Right lobe of liver (tissue), 6 donors: ENCODE results near the gene XPR1. TPM values are rescaled to one million over a fixed set of nuclear protein-coding genes. Genes with fewer than 3 reads are reported as not detected.
A peak's percentile ranks its signal among the peaks of the same experiment; 100 is the strongest.

Experiments used
- ATAC-seq, 4 donors: fragments of 200-7000 bp; cut with Tn5 transposase; one replicate each; pipeline ENCODE4 v1.9.1; 2020; ENCODE audit warnings: mild to moderate bottlenecking in 4 of 4, moderate library complexity in 4 of 4
- DNase-seq, 3 donors: peaks; one replicate each; pipeline ENCODE4 v3.0.0-alpha.2; 2020
- H3K27ac ChIP-seq, 3 donors: fragments of 200-600 bp; one replicate each; pipeline ENCODE4 v1.8.0; 2022
- H3K27me3 ChIP-seq, 2 donors: fragments of 200-600 bp; one replicate each; pipeline ENCODE4 v1.8.0; 2022
- H3K36me3 ChIP-seq, 4 donors: fragments of 200-600 bp; sonication (generic) in 1 of 4; one replicate each; pipeline versions ENCODE4 v1.5.1 to v1.8.0; 2017 to 2022; ENCODE audit warnings: control low read depth in 1 of 4
- H3K4me1 ChIP-seq, 4 donors: fragments of 200-600 bp; sonication (generic) in 1 of 4; one replicate each; pipeline versions ENCODE4 v1.5.1 to v1.8.0; 2017 to 2022; ENCODE audit warnings: control low read depth in 1 of 4
- H3K4me3 ChIP-seq, 3 donors: fragments of 200-600 bp; one replicate each; pipeline ENCODE4 v1.8.0; 2022
- H3K9me3 ChIP-seq, 4 donors: fragments of 200-600 bp; sonication (generic) in 1 of 4; one replicate each; pipeline versions ENCODE4 v1.5.1 to v1.8.0; 2017 to 2022; ENCODE audit warnings: control low read depth in 1 of 4
- POLR2A ChIP-seq: fragments of 450-650 bp; IDR thresholded peaks from one replicate; pipeline ENCODE4 v1.6.1; 2017; ENCODE audit warnings: antibody characterized with exemption, mild to moderate bottlenecking
- WGBS: methylation state at CpG from one replicate; pipeline ENCODE4 v1.1.6; 2018; ENCODE audit warnings: low coverage, low lambda C conversion rate; ENCODE audit not compliant: insufficient coverage; ENCODE audit errors: missing lambda C conversion rate; 5-methylcytosine and 5-hydroxymethylcytosine counted together
- intact Hi-C, 2 donors: fragments of 100-400 bp; cut with DNase I; formaldehyde crosslinking; loops; one replicate each; pipeline versions ENCODE4 v1.11.2 to v1.14.1; 2022
- total RNA-seq, 6 experiments: library from RNA; depleted of rRNA in 2 of 6; stranded (reverse); fragments of >200 nt in 2 of 6; fragmentation: NEBNext Ultra II Directional in 3 of 6; extraction: Animal tissue kit (Norgen Biotek cat#: 25700) in 3 of 6; gene quantifications; one replicate each; pipeline versions ENCODE4 v1.1.0 to v1.2.4, GENCODE V29; 2016 to 2023
- TF ChIP-seq, protein P1 (sequence below), 4 donors: fragments of 200-600 bp in 3 of 4; fragments of 450-650 bp in 1 of 4; IDR thresholded peaks; one replicate each; pipeline versions ENCODE4 v1.5.1 to v1.8.0; 2016 to 2022; ENCODE audit warnings: antibody characterized with exemption in 4 of 4, mild to moderate bottlenecking in 2 of 4
- donor health status: DM: no; HTN: yes; CAD: no.
- donor health status: DM: no; HTN: no; CAD: no.
- donor health status: DM: no; HTN: no; CAD: no.
- donor health status: DM: no; HTN: yes; CAD: no.
- donor health status: DM: no; HTN: yes; CAD: no.

XPR1 gene
- total RNA-seq, 6 experiments from 2014 or later: 5.9 to 10.0 (median 9.0) TPM

DNA sequence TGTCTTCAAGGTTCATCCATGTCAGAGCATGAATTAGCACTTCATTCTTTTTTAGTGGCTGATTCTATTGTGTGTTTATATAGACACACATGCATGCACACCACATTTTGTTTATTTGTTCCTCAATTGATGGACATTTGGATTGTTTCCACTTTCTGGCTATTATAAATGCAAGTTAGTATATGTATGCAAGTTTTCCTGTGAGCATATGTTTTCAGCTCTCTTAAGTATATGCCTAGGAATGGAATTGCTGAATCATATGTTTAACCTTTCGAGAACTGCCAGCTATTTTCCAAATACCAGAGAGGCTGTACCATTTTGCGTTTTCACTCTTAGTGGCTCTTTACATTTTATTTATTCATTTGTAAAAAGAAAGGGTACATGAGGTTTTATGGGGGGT lies 171.0 kb downstream of the XPR1 start:
- Histone ChIP-seq H3K27me3 (no peaks in the 10 kb centered on the region), H3K27ac (no peak overlapping the region), H3K4me3 (no peak overlapping the region), H3K4me1 (no peaks in the 10 kb centered on the region), H3K36me3 (no peaks in the 10 kb centered on the region), H3K9me3 (no peaks in the 10 kb centered on the region)
- intact Hi-C loops: no loop called here
- WGBS: 93% methylated on average over 2 of the region's 2 CpGs
- DNase-seq: no peak
- no peak for ATAC-seq
- TF ChIP-seq POLR2A: no peak
- TF ChIP-seq, protein P1, sequence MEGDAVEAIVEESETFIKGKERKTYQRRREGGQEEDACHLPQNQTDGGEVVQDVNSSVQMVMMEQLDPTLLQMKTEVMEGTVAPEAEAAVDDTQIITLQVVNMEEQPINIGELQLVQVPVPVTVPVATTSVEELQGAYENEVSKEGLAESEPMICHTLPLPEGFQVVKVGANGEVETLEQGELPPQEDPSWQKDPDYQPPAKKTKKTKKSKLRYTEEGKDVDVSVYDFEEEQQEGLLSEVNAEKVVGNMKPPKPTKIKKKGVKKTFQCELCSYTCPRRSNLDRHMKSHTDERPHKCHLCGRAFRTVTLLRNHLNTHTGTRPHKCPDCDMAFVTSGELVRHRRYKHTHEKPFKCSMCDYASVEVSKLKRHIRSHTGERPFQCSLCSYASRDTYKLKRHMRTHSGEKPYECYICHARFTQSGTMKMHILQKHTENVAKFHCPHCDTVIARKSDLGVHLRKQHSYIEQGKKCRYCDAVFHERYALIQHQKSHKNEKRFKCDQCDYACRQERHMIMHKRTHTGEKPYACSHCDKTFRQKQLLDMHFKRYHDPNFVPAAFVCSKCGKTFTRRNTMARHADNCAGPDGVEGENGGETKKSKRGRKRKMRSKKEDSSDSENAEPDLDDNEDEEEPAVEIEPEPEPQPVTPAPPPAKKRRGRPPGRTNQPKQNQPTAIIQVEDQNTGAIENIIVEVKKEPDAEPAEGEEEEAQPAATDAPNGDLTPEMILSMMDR (IDR thresholded peaks at IDR 0.05): no peak

DNA sequence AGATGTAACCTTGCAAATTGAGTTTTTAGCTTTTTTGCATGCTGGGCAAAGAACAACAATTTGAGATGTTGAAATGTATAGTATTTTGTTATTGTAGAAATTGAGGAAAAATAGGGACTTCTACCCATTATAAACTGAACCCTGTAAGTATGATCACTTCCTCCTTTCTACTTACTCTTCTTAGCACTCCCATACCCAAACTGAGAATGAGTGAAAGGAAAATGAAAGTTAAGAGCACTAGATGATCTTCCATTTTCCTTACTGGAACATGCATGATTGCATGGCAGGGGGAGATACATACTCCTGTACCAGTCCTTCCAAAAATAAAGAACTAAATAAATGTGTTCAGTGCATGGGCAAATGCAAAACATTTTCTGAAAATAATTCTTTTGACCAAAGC lies 173.5 kb downstream of the XPR1 start:
- ATAC-seq (peak in 1 of 4 donors; percentile 38), DNase-seq (no peak)
- TF ChIP-seq POLR2A: no peak
- TF ChIP-seq, protein P1 (IDR thresholded peaks at IDR 0.05): no peak
- H3K9me3 ChIP-seq: no peaks in the 10 kb centered on the region
- intact Hi-C loops: no loop called here
- no peaks in the 10 kb centered on the region for H3K36me3 ChIP-seq
- H3K4me3 ChIP-seq: no peak overlapping the region
- H3K27ac ChIP-seq: no peak overlapping the region
- H3K4me1 ChIP-seq: no peaks in the 10 kb centered on the region
- no peaks in the 10 kb centered on the region for H3K27me3 ChIP-seq

DNA sequence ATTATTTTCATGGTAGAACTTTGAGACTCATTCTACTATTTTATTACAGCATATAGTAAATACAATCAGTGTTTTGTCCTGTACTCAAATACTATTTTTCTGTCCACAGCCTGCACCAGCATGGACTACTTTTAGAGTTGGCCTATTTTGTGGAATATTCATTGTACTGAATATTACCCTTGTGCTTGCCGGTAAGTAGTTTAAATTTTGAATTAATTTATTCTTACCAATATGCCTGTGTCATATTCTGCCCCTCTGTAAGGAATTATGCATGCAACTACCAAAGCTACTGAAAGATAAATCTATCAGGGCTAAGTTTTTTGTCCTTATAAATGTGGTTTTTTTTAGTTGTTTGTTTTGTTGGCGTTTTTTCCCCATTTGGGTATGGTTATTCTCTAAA lies 179.5 kb downstream of the XPR1 start:
- Histone ChIP-seq H3K9me3 (no peaks in the 10 kb centered on the region), H3K36me3 (no peaks in the 10 kb centered on the region), H3K4me1 (no peaks in the 10 kb centered on the region), H3K27ac (no peak overlapping the region), H3K27me3 (no peaks in the 10 kb centered on the region), H3K4me3 (no peak overlapping the region)
- 90% methylated on average over 2 of the region's 2 CpGs for WGBS
- DNase-seq: no peak
- TF ChIP-seq, protein P1 (IDR thresholded peaks at IDR 0.05): no peak
- TF ChIP-seq POLR2A: no peak
- intact Hi-C loops: no loop called here
- no peak for ATAC-seq

DNA sequence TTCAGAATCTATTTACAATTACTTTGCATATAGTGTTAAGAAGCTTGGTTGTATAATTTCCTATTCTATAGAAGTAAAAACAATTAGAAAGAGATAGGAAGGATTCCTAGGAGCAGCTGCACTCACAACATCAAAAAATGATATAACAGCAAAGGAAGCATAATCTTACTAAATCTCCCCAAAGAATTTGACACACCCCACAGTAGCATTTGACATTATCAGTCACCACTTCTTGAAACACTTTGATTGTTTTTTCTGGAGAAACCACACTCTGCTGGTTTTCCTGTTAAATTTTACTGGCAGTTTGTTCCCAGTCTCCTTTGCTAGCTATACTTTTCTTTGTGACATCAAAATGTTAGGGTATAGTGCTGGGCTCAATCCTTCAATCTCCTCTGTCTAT lies 180.1 kb downstream of the XPR1 start:
- Histone ChIP-seq H3K4me1 (no peaks in the 10 kb centered on the region), H3K36me3 (no peaks in the 10 kb centered on the region), H3K4me3 (no peak overlapping the region), H3K27ac (no peak overlapping the region), H3K27me3 (no peaks in the 10 kb centered on the region), H3K9me3 (no peaks in the 10 kb centered on the region)
- DNase-seq (no peak), ATAC-seq (no peak)
- no peak for TF ChIP-seq POLR2A
- TF ChIP-seq, protein P1 (IDR thresholded peaks at IDR 0.05): no peak
- intact Hi-C loops: no loop called here

DNA sequence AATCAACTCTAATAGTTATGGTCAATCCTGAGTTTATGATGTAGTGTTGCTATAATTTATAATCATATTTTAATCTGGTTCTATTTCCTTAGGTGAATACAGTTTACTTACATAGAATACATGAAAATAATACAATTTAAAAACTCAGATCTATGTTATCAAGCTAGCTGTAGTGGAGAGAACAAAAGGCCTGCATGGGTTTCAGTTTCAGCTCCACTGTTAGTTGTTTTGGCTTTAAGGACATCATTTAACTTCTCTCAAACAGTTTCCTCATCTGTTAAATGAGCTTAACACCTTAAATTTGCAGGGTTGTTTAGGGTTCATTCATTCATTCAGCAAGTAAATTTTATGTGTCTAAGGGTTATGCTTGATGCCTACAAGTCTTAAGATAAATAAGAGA lies 182.4 kb downstream of the XPR1 start:
- Histone ChIP-seq H3K27me3 (no peaks in the 10 kb centered on the region), H3K9me3 (no peaks in the 10 kb centered on the region), H3K36me3 (no peaks in the 10 kb centered on the region), H3K4me1 (no peaks in the 10 kb centered on the region), H3K27ac (no peak overlapping the region), H3K4me3 (no peak overlapping the region)
- no peak for DNase-seq
- TF ChIP-seq POLR2A: no peak
- TF ChIP-seq, protein P1 (IDR thresholded peaks at IDR 0.05): no peak
- intact Hi-C loops: no loop called here
- no peak for ATAC-seq
